WERI-Rb-1 (cell line): ENCODE data around the gene C22orf42.
"Not testable (repeated sequence)": the region's sequence is repeated elsewhere in the genome, so short reads cannot be mapped to it uniquely, and the experiment has no call there.

Source experiments
- DNase-seq: peaks from one replicate; pipeline ENCODE4 v3.0.0-alpha.2; 2020
- H3K27ac ChIP-seq: fragments of 250-450 bp; sonication (Bioruptor Pico); 2 replicates; pipeline ENCODE4 v1.5.1; 2020; ENCODE audit warnings: mild to moderate bottlenecking, moderate library complexity
- H3K27me3 ChIP-seq: fragments of 250-450 bp; sonication (Bioruptor Pico); 2 replicates; pipeline ENCODE4 v1.5.1; 2021; ENCODE audit warnings: mild to moderate bottlenecking, low read depth, moderate library complexity; ENCODE audit not compliant: insufficient read depth, severe bottlenecking
- H3K36me3 ChIP-seq: fragments of 250-450 bp; sonication (Bioruptor Pico); 2 replicates; pipeline ENCODE4 v1.5.1; 2020; ENCODE audit warnings: mild to moderate bottlenecking, moderate library complexity
- H3K4me3 ChIP-seq: 2 replicates; pipeline ENCODE4 v1.5.1; 2011; ENCODE audit warnings: low read depth, mild to moderate bottlenecking, control low read depth, low read length
- H3K9me3 ChIP-seq: fragments of 250-450 bp; sonication (Bioruptor Pico); 2 replicates; pipeline ENCODE4 v1.5.1; 2021; ENCODE audit warnings: mild to moderate bottlenecking, moderate library complexity; ENCODE audit not compliant: severe bottlenecking
- CTCF ChIP-seq: IDR thresholded peaks from 2 replicates; pipeline ENCODE4 v1.5.1; 2011; ENCODE audit warnings: low read depth, mild to moderate bottlenecking, control low read depth, inconsistent platforms, low read length

C22orf42 gene

GRCh38 chr22:32165681-32166080, 6.6 kb upstream of the C22orf42 start:
- no peaks in the 10 kb centered on the region for H3K36me3 ChIP-seq
- H3K4me3 ChIP-seq, result no peak overlapping the region
- no peak overlapping the region for H3K27ac ChIP-seq

GRCh38 chr22:32164075-32164860, 5.2 kb upstream of the C22orf42 start:
- no peak overlapping the region for H3K27ac ChIP-seq

More at GRCh38 chr22:32165681-32166080, 6.6 kb upstream of the C22orf42 start:
- no peak for TF ChIP-seq CTCF
- DNase-seq, result no peak
- Histone ChIP-seq H3K9me3 (no peaks in the 10 kb centered on the region), H3K27me3 (peaks cover 30% of the 10 kb centered on the region)

DNA sequence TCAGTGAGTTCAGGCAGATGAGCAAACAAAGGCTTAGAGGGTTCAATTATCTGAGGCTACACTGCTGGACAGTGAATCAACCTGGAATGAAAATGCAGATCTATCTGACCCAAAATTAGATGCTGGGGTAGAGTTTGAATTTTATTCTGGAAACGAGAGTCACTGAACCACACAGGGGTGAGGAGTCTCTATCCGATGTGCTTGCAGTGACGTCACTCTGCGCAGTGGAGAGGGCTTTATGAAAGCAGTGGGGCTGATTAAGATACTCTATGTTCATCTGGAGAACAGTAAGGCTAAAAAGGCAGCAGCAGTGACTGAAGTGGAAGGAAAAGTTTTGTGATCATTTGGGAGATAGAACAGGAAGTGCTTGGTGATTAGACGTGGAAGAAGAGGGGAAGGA, 1.3 kb upstream of the C22orf42 start:
- not testable (repeated sequence) for H3K36me3 ChIP-seq, H3K4me3 ChIP-seq, H3K27ac ChIP-seq, DNase-seq, H3K9me3 ChIP-seq
- peaks cover 35% of the 10 kb centered on the region for H3K27me3 ChIP-seq

More at GRCh38 chr22:32164075-32164860, 5.2 kb upstream of the C22orf42 start:
- H3K36me3 ChIP-seq, result no peaks in the 10 kb centered on the region
- DNase-seq, result no peak
- H3K9me3 ChIP-seq, result no peaks in the 10 kb centered on the region
- H3K27me3 ChIP-seq, result peaks cover 27% of the 10 kb centered on the region
- H3K4me3 ChIP-seq, result no peak overlapping the region
- no peak for TF ChIP-seq CTCF

- not testable (repeated sequence) for H3K4me3 ChIP-seq, H3K27ac ChIP-seq, H3K36me3 ChIP-seq, H3K9me3 ChIP-seq, DNase-seq
- H3K27me3 ChIP-seq, result peaks cover 16% of the 10 kb centered on the region
These were observed 1.5 kb downstream of the C22orf42 start for GRCh38 chr22:32157632-32158031.

DNA sequence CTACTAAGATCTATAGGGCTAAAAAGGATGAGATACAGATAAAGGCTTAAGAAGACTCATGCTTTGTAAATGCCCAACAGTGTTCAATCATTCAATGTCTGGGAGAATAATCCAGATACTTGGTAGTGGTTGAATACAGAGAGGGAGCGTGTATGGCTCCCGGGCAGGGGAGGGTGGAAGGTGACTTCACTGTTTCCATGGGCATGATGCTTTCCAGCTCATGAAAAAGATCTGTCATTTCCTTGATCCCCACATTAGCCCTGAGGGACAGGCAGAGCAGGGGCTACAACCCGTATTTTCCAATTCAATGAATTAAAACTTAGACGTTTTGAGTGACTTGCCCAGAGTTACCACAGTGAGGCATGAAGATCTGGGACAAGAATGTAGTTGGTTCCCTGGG, 4.4 kb downstream of the C22orf42 start:
- DNase-seq, H3K9me3 ChIP-seq, H3K4me3 ChIP-seq, H3K36me3 ChIP-seq, H3K27ac ChIP-seq: not testable (repeated sequence)
- H3K27me3 ChIP-seq, result peaks cover 16% of the 10 kb centered on the region

DNA sequence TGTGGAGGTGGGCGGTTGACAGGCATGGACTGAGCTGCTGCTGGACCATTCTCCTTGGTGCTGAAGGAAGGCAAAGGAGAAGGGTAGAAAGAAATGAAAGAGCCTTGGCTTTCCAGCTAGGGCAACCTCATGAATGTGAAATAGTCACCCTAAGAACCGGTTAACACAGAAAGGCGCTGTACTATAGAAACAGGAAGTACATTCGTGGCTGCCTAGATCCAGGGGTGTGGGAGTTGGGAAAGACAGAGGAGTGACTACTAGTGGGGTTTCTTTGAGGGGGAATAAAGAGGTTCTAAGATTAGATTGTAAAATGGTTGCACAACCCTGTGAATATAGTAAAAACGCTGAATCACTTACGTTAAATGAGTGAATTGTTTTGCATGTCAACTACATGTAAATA, 7.5 kb downstream of the C22orf42 start:
- not testable (repeated sequence) for H3K27me3 ChIP-seq, H3K9me3 ChIP-seq, H3K4me3 ChIP-seq, H3K27ac ChIP-seq, DNase-seq, H3K36me3 ChIP-seq

DNA sequence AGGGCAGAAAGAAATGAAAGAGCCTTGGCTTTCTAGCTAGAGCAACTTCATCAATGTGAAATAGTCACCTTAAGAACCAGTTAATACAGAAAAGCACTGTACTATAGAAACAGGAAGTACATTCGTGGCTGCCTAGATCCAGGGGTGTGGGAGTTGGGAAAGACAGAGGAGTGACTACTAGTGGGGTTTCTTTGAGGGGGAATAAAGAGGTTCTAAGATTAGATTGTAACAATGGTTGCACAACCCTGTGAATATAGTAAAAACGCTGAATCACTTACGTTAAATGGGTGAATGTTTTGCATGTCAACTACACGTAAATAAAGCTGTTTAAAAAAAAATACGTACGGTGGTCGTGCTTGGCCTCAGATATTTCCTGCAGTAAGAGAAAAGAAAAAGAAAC, 8.5 kb downstream of the C22orf42 start:
- H3K27me3 ChIP-seq, DNase-seq, H3K4me3 ChIP-seq, H3K27ac ChIP-seq, H3K36me3 ChIP-seq, H3K9me3 ChIP-seq: not testable (repeated sequence)

DNA sequence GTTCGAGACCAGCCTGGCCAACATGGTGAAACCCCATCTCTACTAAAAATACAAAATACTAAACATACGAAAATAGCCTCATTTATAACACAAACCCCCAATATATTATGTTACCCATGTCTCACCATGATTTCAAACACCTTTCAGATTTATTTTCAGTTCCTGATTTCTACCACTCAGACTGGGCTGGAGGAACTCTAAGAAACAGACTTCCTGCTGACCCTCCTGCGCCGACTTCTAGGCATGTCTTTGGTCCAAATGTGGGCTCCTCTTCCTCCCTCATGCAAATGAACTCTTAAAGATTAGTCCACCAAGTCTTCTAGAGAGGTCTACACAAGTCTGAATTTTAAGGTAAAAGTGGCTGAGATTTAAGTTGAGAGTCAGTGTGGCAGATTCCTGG, 10.7 kb downstream of the C22orf42 start:
- not testable (repeated sequence) for H3K4me3 ChIP-seq, H3K27me3 ChIP-seq, H3K27ac ChIP-seq, H3K36me3 ChIP-seq, H3K9me3 ChIP-seq, DNase-seq

- H3K27ac ChIP-seq, H3K27me3 ChIP-seq, H3K4me3 ChIP-seq, DNase-seq, H3K9me3 ChIP-seq, H3K36me3 ChIP-seq: not testable (repeated sequence)
These were observed 12.0 kb downstream of the C22orf42 start for GRCh38 chr22:32147128-32147527.
